Measurements from ENCODE around the gene COPS9.
A peak's percentile ranks its signal among the peaks of the same experiment; 100 is the strongest.

Gene COPS9

GRCh38 chr2:240136671-240137292 is 677 bp upstream of the COPS9 start:
- DNase-seq (ENCODE audit: low read depth): no peak
- TF ChIP-seq, protein P1, sequence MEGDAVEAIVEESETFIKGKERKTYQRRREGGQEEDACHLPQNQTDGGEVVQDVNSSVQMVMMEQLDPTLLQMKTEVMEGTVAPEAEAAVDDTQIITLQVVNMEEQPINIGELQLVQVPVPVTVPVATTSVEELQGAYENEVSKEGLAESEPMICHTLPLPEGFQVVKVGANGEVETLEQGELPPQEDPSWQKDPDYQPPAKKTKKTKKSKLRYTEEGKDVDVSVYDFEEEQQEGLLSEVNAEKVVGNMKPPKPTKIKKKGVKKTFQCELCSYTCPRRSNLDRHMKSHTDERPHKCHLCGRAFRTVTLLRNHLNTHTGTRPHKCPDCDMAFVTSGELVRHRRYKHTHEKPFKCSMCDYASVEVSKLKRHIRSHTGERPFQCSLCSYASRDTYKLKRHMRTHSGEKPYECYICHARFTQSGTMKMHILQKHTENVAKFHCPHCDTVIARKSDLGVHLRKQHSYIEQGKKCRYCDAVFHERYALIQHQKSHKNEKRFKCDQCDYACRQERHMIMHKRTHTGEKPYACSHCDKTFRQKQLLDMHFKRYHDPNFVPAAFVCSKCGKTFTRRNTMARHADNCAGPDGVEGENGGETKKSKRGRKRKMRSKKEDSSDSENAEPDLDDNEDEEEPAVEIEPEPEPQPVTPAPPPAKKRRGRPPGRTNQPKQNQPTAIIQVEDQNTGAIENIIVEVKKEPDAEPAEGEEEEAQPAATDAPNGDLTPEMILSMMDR (IDR thresholded peaks at IDR 0.05; ENCODE audit: insufficient read depth, low read depth, low read length, missing control alignments): no peak
- H3K4me3 ChIP-seq (ENCODE audit: low read depth, low read length): peak overlapping the region; percentile 84

GRCh38 chr2:240135706-240136012 is 446 bp downstream of the COPS9 start:
- TF ChIP-seq, protein P1 (IDR thresholded peaks at IDR 0.05; ENCODE audit: insufficient read depth, low read depth, low read length, missing control alignments): no peak
- no peak for DNase-seq (ENCODE audit: low read depth)
- H3K4me3 ChIP-seq (ENCODE audit: low read depth, low read length): peak overlapping the region; percentile 84

GRCh38 chr2:240134956-240135520 is 1.1 kb downstream of the COPS9 start:
- DNase-seq (ENCODE audit: low read depth): no peak
- peak overlapping the region; percentile 84 for H3K4me3 ChIP-seq (ENCODE audit: low read depth, low read length)
- TF ChIP-seq, protein P1 (IDR thresholded peaks at IDR 0.05; ENCODE audit: insufficient read depth, low read depth, low read length, missing control alignments): no peak

DNA sequence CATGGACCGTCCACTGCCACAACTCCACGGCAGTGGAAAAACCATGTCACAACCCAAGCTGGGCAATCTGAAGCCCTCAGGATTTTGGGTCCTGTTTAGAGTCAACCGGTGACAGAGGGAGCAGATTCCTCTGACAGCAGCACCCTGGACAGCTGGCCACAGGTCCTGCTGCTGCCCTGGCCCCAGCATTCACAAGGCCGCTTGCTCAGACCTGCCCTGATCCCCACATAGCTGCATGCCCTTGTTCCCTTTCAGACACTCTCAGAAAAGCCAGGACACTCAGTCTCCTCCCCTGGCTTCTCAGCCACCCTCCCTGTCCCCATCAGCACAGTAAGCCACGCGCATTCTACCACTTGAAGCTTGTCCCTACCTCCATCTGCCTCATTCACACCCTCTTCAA is 1.6 kb downstream of the COPS9 start:
- TF ChIP-seq, protein P1 (IDR thresholded peaks at IDR 0.05; ENCODE audit: insufficient read depth, low read depth, low read length, missing control alignments): no peak
- no peak overlapping the region for H3K4me3 ChIP-seq (ENCODE audit: low read depth, low read length)
- no peak for DNase-seq (ENCODE audit: low read depth)

DNA sequence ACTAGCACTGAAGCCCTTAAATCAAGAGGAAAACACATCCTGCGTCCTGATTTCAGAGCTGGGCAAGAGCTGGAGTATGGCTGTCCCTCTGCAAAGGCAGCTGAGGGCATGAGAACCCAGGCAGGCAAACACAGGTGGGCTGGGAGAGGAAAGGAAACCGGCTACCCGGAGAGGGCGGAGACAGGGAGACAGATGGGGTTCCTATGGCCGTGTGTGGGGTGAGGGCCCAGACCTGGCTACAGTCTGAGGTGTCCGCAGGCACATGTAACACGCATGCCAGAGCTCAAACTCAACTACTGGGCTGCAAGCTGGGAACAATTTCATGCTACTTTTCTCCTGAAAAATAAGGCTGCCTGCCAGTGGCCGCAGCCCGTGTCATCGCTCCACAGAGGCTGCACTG is 2.7 kb downstream of the COPS9 start:
- TF ChIP-seq, protein P1 (IDR thresholded peaks at IDR 0.05; ENCODE audit: insufficient read depth, low read depth, low read length, missing control alignments): no peak
- H3K4me3 ChIP-seq (ENCODE audit: low read depth, low read length): no peak overlapping the region
- no peak for DNase-seq (ENCODE audit: low read depth)

- TF ChIP-seq, protein P1 (IDR thresholded peaks at IDR 0.05; ENCODE audit: insufficient read depth, low read depth, low read length, missing control alignments): no peak
- no peak overlapping the region for H3K4me3 ChIP-seq (ENCODE audit: low read depth, low read length)
- DNase-seq (ENCODE audit: low read depth): no peak
These were observed 3.5 kb downstream of the COPS9 start for GRCh38 chr2:240132651-240132980.
